Subcutaneous adipose tissue (tissue), 4 donors: ENCODE results near the gene ACAD9. TPM values are rescaled to one million over a fixed set of nuclear protein-coding genes. Genes with fewer than 3 reads are reported as not detected.

Experiments used
- CTCF ChIP-seq: fragments of 450-650 bp; IDR thresholded peaks from one replicate; pipeline ENCODE4 v1.5.1; 2016; ENCODE audit warnings: low read depth, mild to moderate bottlenecking, control low read depth, antibody characterized with exemption, moderate library complexity
- total RNA-seq, 4 donors: library from RNA; depleted of rRNA; stranded (reverse); fragments of >200 nt; gene quantifications; one replicate each; pipeline ENCODE4 v1.1.0, GENCODE V29; 2016

ACAD9 gene
- total RNA-seq, 4 donors from 2014 or later: 34.1 to 87.0 (median 42.2) TPM

- TF ChIP-seq CTCF: no peak
Measured at GRCh38 chr3:128875556-128876120, 3.8 kb upstream of the ACAD9 start.

GRCh38 chr3:128878011-128878457 is 1.4 kb upstream of the ACAD9 start:
- TF ChIP-seq CTCF: no peak

- TF ChIP-seq CTCF: no peak
Measured at GRCh38 chr3:128878556-128879124, 780 bp upstream of the ACAD9 start.

- no peak for TF ChIP-seq CTCF
Measured at GRCh38 chr3:128879991-128880390, 571 bp downstream of the ACAD9 start.

GRCh38 chr3:128881576-128881975 is 2.2 kb downstream of the ACAD9 start:
- no peak for TF ChIP-seq CTCF

- no peak for TF ChIP-seq CTCF
Measured at GRCh38 chr3:128882719-128883118, 3.3 kb downstream of the ACAD9 start.

GRCh38 chr3:128884992-128885391 is 5.6 kb downstream of the ACAD9 start:
- TF ChIP-seq CTCF: no peak
